H54 (cell line): ENCODE measurements around the gene GTF3C2.
"Not testable (repeated sequence)": the region's sequence is repeated elsewhere in the genome, so short reads cannot be mapped to it uniquely, and the experiment has no call there.

ENCODE experiments used
- DNase-seq: peaks from one replicate; pipeline ENCODE4 v3.0.0; 2011; ENCODE audit warnings: low spot score, mixed read lengths; ENCODE audit not compliant: insufficient read length
- FAIRE-seq: peaks from 3 replicates; lab custom pipeline; 2011; peaks lifted over from hg19 to GRCh38; lab: Jason Lieb, UNC
- POLR2A ChIP-seq: IDR thresholded peaks from 2 replicates; pipeline ENCODE4 v1.6.1; 2011; ENCODE audit warnings: low read depth, mild to moderate bottlenecking, low read length

GTF3C2 gene

GRCh38 chr2:27320958-27321543, 35.5 kb downstream of the GTF3C2 start:
- DNase-seq (peak; percentile 96), FAIRE-seq (peak; percentile 96)
- TF ChIP-seq POLR2A = no peak

- DNase-seq, FAIRE-seq: not testable (repeated sequence)
These were observed 36.7 kb downstream of the GTF3C2 start for GRCh38 chr2:27319839-27320238.

DNA sequence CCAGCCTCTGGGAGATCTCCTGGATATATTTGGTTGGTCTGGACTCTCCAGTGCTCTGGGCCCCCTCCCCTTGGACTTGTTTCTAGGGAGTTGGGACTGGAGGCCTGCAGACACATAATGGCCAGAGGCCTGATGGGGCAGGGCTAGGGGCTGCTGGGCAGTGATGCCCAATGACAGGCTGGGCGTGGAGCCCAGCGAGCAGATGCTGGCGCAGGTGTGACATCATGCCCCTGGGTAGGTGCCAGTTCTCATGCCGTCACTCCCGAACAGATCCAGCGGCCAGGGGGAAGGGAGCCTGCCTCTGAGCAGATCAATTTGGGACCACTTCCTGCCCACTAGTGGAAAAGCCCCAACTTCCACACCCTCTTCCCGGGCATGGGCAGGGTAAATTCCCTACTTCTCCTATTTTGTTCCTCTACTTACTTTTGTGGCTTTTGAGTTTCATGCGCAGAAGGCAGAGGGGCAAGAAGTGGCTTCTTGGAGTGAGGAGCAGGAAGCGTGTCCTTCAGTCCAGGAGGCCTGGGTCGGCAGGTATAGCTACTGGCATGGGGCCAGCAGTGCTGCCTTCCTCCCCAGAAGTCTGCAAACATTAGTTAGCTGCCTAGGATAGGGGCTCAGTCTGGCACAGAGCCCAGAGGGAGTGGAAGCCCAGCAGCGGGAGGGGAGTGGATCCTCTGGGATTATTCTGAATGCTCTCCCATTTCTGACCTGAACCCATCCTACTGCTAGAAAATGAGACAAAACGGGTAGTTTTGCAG, 39.7 kb downstream of the GTF3C2 start:
- DNase-seq (no peak), FAIRE-seq (no peak)
- TF ChIP-seq POLR2A = no peak

DNA sequence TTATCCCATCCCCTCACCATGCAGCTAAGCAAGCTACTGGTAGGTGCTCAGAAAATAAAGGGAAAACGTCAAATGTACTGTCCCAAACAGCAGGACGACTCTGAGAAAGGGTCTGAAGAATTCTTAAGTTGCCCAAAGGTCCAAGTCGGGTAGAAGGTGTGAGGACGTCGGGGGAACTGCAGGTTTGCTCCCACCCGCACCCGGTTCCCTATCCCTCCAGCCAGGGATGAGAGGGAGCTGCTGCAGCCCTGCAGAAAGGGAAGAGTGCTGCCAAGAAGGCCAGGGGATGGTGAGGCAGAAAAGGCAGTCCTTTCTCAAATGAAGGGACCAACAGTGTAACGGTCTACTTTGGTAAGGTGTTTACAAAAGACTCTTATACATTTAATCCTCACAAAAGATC, 41.4 kb downstream of the GTF3C2 start:
- FAIRE-seq = no peak
- TF ChIP-seq POLR2A = no peak
- DNase-seq = no peak

DNA sequence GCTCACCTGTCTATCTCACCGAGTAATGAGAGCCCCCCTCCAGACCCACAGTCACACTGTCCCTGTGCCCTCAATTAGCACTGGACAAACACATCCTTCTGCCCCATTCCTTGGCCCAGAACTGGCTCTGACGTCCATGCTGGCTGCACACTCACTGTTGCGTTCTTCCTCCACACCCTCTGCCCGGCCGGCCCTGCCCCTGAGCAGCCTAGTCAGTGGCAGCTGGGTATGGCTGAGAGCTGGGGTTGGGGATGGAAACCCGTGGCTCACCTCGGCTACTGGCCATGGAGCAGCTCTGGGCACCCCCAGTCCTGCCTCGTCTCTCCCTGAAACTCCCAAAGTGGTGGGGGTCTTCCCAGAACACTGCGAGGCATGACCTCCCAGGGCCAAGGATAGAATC, 41.9 kb downstream of the GTF3C2 start:
- TF ChIP-seq POLR2A = no peak
- FAIRE-seq (no peak), DNase-seq (no peak)

DNA sequence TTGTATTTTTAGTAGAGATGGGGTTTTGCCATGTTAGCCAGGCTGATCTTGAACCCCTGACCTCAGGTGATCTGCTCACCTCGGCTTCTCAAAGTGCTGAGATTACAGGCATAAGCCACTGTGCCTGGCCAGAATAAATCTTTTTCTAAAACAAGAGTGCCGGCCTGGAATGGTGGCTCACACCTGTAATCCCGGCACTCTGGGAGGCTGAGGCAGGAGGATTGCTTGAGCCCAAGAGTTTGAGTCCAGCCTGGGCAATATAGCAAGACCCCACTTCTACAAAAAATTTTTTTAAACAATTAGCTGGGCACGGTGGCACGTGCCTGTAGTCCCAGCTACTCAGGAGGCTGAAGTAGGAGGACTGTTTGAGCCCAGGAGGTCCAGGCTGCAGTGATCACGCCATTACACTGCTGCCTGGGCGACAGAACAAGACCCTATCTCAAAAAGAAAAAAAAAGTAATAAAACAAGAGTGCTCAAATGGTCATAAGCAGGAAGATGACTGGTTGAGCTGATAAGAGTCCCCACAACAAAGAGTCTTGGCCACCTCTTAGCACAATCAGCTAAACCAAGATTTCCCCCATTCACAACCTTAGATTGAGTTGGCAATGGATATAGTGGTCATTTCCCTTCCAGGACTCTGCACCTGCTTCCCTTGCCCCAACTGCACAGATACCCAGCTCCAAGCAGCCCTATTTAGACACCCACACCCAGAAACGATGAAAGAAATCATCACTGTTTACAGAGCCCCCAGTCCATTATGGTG, 42.5 kb downstream of the GTF3C2 start:
- DNase-seq = no peak
- no peak for TF ChIP-seq POLR2A
- no peak for FAIRE-seq

GRCh38 chr2:27312152-27312551, 44.4 kb downstream of the GTF3C2 start:
- TF ChIP-seq POLR2A = no peak
- FAIRE-seq (no peak), DNase-seq (no peak)

GRCh38 chr2:27309651-27310050, 46.9 kb downstream of the GTF3C2 start:
- FAIRE-seq (no peak), DNase-seq (no peak)
- no peak for TF ChIP-seq POLR2A

- no peak for FAIRE-seq
- no peak for TF ChIP-seq POLR2A
- DNase-seq = no peak
These were observed 48.1 kb downstream of the GTF3C2 start, which contains the start of gene UCN for GRCh38 chr2:27308359-27308881. Gene UCN, minus strand, starts transcription at chr2:27308445. Its CDS starts 550 bp downstream, at chr2:27307895.

- no peak for TF ChIP-seq POLR2A
- FAIRE-seq (no peak), DNase-seq (no peak)
These were observed 48.8 kb downstream of the GTF3C2 start for GRCh38 chr2:27307545-27308358.

DNA sequence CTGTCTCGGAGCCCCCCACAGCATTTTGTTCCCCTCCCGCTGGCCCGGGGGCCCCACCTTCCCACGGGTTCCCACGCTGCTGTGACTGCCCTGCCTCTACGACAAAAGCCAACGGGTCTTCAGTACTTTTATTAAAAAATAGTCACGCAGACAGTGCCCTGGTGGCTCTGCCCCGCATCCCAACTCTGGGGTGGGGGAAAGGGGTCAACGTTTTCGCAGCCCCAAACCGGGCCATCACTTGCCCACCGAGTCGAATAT, 49.3 kb downstream of the GTF3C2 start:
- no peak for TF ChIP-seq POLR2A
- DNase-seq (no peak), FAIRE-seq (no peak)

DNA sequence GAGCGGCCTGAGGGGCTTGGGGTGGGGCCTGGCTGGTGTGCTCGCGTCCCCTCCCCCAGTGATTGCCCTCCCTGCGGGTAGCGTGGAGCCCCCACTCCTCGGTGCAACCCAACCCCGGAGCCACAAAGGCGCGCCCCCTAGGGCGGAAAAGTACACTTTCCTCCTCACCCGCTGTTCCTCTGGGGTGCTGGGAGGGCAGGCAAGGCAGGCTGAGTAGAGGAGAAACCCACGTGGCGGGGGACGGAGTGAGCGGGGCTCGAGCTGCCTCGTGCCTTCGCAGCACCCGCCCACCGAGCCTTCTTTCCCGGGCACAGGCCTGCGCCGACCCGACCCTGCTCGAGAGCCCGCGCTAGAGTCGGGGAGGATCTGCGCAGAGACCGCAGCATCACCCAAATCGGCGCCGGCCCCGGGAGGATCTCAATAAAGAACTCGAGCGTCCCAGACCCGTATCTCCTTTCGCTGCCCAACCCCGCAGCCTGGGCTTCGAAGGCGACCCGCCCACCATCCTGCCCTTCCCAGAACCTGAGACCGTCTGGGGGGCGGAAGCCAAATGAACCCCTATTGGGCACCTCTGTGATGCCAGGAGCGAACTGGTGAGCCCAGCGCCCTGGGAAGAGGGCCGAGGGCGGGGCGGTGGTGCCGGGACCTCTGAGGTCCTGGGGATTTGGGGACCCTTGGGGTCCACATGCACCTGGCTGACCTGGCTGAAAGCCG, 49.8 kb downstream of the GTF3C2 start:
- DNase-seq = no peak
- no peak for TF ChIP-seq POLR2A
- FAIRE-seq = no peak

GRCh38 chr2:27306136-27306535, 50.4 kb downstream of the GTF3C2 start:
- DNase-seq = no peak
- no peak for FAIRE-seq
- no peak for TF ChIP-seq POLR2A
